ENCODE results near the gene APOM.

- TF ChIP-seq, protein P1, sequence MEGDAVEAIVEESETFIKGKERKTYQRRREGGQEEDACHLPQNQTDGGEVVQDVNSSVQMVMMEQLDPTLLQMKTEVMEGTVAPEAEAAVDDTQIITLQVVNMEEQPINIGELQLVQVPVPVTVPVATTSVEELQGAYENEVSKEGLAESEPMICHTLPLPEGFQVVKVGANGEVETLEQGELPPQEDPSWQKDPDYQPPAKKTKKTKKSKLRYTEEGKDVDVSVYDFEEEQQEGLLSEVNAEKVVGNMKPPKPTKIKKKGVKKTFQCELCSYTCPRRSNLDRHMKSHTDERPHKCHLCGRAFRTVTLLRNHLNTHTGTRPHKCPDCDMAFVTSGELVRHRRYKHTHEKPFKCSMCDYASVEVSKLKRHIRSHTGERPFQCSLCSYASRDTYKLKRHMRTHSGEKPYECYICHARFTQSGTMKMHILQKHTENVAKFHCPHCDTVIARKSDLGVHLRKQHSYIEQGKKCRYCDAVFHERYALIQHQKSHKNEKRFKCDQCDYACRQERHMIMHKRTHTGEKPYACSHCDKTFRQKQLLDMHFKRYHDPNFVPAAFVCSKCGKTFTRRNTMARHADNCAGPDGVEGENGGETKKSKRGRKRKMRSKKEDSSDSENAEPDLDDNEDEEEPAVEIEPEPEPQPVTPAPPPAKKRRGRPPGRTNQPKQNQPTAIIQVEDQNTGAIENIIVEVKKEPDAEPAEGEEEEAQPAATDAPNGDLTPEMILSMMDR (IDR thresholded peaks at IDR 0.05), result no peak
- TF ChIP-seq POLR2A (IDR thresholded peaks at IDR 0.05), result no peak
- no peak for TF ChIP-seq POLR2AphosphoS5 (IDR thresholded peaks at IDR 0.05; ENCODE audit: insufficient read depth in 1 of 2, low read depth in 1 of 2)
Measured at GRCh38 chr6:31702405-31702818, 46.7 kb downstream of the APOM start.
